SJCRH30 (cell line): ENCODE data around the gene ANKMY1. TPM values are rescaled to one million over a fixed set of nuclear protein-coding genes. Genes with fewer than 3 reads are reported as not detected.
"Not testable (repeated sequence)": the region's sequence is repeated elsewhere in the genome, so short reads cannot be mapped to it uniquely, and the experiment has no call there.

Experiments
- DNase-seq, 2 experiments: peaks; one replicate each; pipeline ENCODE4 v3.0.0-alpha.2; 2015 to 2020
- H3K27ac ChIP-seq: fragments of 250-450 bp; sonication (Bioruptor Pico); 2 replicates; pipeline ENCODE4 v1.5.1; 2020; ENCODE audit warnings: mild to moderate bottlenecking, moderate library complexity
- H3K27me3 ChIP-seq: fragments of 250-450 bp; sonication (Bioruptor Pico); 2 replicates; pipeline ENCODE4 v1.5.1; 2020; ENCODE audit warnings: mild to moderate bottlenecking, moderate library complexity
- H3K36me3 ChIP-seq: fragments of 250-450 bp; sonication (Bioruptor Pico); 2 replicates; pipeline ENCODE4 v1.5.1; 2020; ENCODE audit warnings: mild to moderate bottlenecking, moderate library complexity
- H3K4me1 ChIP-seq: fragments of 250-450 bp; sonication (Bioruptor Pico); 2 replicates; pipeline ENCODE4 v1.5.1; 2020; ENCODE audit warnings: mild to moderate bottlenecking, moderate library complexity
- H3K4me3 ChIP-seq: fragments of 250-450 bp; sonication (Bioruptor Pico); 2 replicates; pipeline ENCODE4 v1.5.1; 2020; ENCODE audit warnings: mild to moderate bottlenecking, moderate library complexity
- H3K9me3 ChIP-seq: fragments of 250-450 bp; sonication (Bioruptor Pico); replicated peaks from 2 replicates; pipeline ENCODE4 v1.5.1; 2020; ENCODE audit warnings: mild to moderate bottlenecking, moderate library complexity
- total RNA-seq: library from RNA; depleted of rRNA; stranded (reverse); fragments of >200 nt; shearing (Covaris generic); gene quantifications from 2 replicates; pipeline ENCODE4 v1.2.3, GENCODE V29; 2014

The ANKMY1 gene
- total RNA-seq, 1 experiment from 2014 or later, result 6.7 TPM

DNA sequence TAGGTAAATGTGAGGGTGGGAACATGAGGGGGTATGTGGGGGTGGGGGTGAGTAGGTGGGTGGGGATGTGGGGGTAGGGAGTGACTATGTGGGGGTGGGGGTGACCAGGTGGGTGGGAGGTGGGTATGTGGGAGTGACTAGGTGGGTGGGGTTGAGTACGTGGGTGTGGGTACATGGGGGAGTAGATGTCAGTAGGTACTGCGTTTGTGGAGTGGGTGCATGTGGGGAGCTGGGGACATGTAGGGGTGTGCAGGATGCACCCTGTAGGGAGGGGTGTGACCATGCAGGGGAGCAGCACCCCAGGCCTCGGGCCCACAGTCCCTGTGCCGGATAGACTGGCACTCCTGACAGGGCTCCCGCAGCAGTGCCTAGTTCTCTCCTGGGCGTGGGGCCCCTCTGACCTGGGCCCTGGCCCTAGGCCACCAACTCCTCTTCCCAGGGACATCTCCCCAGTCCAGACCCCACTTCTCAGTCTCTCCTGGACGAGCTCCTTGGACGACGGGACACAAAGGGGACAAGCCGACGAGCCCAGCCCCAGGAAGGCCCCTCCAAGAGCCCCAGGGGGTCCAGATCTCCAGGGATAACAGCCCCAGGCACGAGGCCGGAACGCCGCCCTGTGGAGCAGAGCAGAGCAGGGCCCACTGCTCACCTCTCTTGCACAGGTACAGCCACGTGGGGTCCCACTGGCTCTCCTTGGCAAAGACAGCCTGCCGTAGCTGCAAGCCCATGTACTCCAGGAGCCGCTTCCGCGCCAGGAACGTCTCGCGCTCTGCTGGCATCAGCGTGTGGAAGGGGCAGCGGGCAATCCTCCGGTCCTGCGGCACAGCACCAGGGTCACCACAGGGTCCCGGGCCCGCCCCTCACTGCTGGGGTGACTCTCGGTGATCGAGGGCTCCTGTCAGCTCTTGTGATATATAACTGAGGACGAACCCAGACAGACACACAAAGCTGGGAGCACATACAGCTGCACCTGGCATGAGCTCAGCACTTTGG is 58.2 kb downstream of the ANKMY1 start:
- Histone ChIP-seq H3K27ac (no peak overlapping the region), H3K4me1 (peaks cover 5% of the 10 kb centered on the region), H3K36me3 (no peaks in the 10 kb centered on the region), H3K27me3 (no peaks in the 10 kb centered on the region), H3K9me3 (no peaks in the 10 kb centered on the region; the same call in 1 of the 2 replicates), H3K4me3 (no peak overlapping the region)
- no peak for DNase-seq

DNA sequence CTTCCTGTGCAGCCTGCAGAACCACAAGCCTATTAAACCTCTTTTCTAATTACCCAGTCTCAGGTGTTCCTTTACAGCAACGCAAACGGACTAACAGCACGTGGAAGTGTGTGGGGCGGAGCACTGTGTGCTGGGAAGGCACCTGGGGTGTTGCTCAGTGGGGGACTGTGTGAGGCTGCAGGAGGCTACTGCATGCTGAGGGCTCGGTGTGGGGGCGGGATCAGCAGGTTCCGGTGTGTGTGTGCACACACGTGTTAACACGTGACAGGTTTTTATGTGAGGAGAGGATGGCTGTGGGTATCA is 58.9 kb downstream of the ANKMY1 start:
- Histone ChIP-seq H3K9me3 (no peaks in the 10 kb centered on the region; the same call in 1 of the 2 replicates), H3K36me3 (no peaks in the 10 kb centered on the region), H3K27me3 (no peaks in the 10 kb centered on the region), H3K4me1 (peaks cover 5% of the 10 kb centered on the region), H3K27ac (no peak overlapping the region), H3K4me3 (no peak overlapping the region)
- DNase-seq, result no peak

DNA sequence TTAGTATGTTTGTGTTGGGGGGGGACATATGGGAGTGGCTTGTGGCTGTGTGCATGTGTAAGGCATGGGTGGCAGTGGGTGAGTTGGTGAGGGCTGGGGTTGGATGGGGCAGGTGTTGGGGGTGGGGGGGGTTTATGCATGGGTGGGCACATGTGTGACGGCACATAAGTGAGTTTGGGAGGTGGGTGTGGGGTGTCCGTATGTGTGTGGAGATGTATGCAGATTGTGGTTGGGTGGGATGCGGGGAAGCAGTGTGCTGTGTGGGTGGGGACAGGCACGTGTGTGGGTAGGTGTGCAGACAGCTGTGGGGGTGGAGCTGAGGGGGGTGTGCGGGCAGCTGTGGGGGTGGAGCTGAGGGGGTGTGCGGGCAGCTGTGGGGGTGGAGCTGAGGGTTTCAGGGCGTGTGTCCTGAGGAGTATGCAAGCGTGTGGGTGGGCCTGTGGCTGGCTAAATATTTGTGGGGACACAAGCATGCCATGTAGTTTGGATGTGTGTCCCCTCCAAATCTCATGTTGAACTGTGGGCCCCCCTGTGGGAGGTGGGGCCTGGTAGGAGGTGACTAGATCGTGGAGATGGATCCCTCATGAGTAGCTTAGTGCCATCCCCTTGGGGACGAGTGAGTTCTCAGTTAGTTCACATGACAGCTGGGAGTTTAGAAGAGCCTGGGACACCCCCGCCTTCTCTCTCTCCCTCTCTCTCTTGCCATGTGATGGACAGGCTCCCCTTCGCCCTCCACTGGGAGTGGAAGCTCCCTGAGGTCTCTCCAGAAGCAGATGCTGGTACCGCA is 59.4 kb downstream of the ANKMY1 start:
- Histone ChIP-seq H3K4me3 (no peak overlapping the region), H3K36me3 (no peaks in the 10 kb centered on the region), H3K27me3 (no peaks in the 10 kb centered on the region), H3K9me3 (no peaks in the 10 kb centered on the region; the same call in 1 of the 2 replicates), H3K27ac (no peak overlapping the region), H3K4me1 (peaks cover 5% of the 10 kb centered on the region)
- DNase-seq, result peak; percentile 42 to 59

DNA sequence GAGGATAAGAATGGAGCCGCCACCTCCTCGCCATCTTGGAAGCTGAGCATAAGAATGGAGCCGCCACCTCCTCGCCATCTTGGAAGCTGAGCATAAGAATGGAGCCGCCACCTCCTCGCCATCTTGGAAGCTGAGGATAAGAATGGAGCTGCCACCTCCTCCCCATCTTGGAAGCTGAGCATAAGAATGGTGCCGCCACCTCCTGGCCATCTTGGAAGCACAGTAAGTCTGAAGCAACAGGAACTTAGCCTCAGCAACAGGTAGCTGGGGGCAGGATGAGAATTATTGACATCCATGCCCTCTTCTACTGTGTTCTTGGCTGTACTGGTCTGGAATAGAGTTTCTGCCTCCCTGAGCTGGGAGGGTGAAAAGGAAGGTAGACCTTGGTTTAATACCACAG is 60.7 kb downstream of the ANKMY1 start:
- H3K36me3 ChIP-seq, H3K27ac ChIP-seq, H3K27me3 ChIP-seq, H3K9me3 ChIP-seq, H3K4me1 ChIP-seq, H3K4me3 ChIP-seq: not testable (repeated sequence)
- DNase-seq, result peak in 1 of 2 experiments; percentile 54

DNA sequence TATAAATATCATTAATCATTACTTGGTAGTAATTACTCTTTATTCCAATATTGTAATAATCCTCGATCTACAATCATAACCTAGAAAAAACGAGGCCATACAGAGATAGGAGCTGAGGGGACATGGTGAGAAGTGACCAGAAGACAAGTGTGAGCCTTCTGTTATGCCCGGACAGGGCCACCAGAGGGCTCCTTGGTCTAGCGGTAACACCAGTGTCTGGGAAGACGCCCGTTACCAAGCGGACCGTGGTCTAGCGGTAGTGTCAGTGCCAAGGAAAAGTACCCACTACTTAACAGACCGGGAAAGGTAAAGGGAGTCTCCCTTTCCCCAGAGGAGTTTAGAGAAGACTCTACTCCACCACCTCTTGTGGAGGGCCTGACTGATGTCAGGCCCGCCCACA is 62.8 kb downstream of the ANKMY1 start:
- not testable (repeated sequence) for H3K27me3 ChIP-seq

DNA sequence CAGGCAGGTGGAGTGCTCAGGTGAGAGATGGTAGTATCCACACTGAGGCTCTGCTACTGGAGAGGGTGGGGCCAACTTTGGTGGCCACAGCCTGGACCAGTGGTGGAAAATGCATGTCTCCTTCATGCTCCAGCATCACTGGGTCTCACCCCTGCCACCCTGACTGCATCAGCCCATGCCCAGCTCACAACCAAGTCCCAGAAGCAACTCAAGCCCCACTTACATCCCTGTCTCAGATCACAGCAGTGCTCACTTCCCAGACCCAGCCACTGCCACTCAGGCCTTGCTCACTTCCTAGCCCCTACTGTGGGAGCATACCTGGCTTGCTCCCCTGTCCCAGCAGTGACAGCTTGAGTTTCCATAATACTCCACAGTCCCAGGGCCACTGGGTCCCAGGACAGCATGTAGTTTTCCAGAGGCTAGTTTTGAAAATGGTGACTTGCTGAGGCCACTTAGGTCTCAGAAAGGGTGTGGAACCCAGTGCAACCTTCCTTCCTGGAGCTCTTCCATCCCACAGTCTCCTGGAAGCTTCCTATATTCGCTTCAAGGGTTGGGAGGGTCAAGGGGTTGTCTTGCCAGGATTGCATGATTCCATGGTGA is 63.5 kb downstream of the ANKMY1 start:
- no peak overlapping the region for H3K4me3 ChIP-seq
- H3K27me3 ChIP-seq, result no peaks in the 10 kb centered on the region
- H3K27ac ChIP-seq, result no peak overlapping the region
- DNase-seq, result no peak
- H3K4me1 ChIP-seq, result peaks cover 5% of the 10 kb centered on the region
- H3K9me3 ChIP-seq, result peaks cover 13% of the 10 kb centered on the region; the same call in 1 of the 2 replicates
- H3K36me3 ChIP-seq, result no peaks in the 10 kb centered on the region

More for the DNA sequence above, 62.8 kb downstream of the ANKMY1 start:
- DNase-seq, result peak in 1 of 2 experiments; percentile 31
- H3K9me3 ChIP-seq, H3K36me3 ChIP-seq, H3K4me3 ChIP-seq, H3K4me1 ChIP-seq, H3K27ac ChIP-seq: not testable (repeated sequence)

DNA sequence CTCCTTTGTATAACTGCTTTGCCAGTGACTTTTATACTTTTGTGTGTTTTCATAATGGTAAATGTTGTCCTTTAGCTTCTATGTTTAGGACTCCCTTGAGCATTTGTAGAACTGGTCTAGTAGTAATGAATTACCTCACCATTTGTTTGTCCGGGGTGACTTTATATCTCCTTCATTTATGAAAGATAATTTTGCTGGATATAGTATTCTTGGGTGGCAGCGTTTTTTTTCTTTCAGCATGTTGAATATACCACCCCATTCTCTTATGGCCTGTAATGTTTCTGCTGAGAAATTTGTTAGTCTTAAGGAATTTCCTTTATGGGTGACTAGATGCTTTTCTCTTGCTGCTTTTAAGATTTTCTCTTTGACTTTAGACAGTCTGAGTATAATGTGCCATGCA is 66.3 kb downstream of the ANKMY1 start:
- DNase-seq, result no peak
- Histone ChIP-seq H3K36me3 (no peaks in the 10 kb centered on the region), H3K9me3 (peaks cover 16% of the 10 kb centered on the region; the same call in 1 of the 2 replicates), H3K27me3 (no peaks in the 10 kb centered on the region), H3K4me1 (no peaks in the 10 kb centered on the region), H3K4me3 (no peak overlapping the region), H3K27ac (no peak overlapping the region)

DNA sequence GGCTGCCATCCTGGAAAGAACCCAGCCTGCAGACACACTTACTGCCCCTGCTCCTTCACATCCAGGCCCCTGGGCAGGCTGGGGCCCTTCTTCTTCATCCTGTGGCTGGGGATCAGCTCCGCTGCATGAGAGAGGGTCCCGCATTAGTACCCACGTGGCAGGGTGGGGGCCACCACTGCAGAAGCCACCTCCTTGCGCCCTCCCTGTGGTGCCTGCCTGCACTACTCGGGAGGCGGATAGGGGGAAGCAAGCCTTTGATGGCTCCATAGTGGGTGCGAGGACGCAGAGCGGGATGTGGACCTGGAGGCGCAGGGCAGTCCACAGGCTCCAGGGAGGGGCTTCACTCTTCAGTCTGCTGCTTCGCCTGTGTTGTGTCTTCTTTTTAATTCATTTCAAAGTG is 75.6 kb downstream of the ANKMY1 start:
- Histone ChIP-seq H3K4me3 (no peak overlapping the region), H3K27ac (no peak overlapping the region), H3K36me3 (no peaks in the 10 kb centered on the region), H3K27me3 (no peaks in the 10 kb centered on the region), H3K9me3 (no peaks in the 10 kb centered on the region; the same call in 1 of the 2 replicates), H3K4me1 (no peaks in the 10 kb centered on the region)
- no peak for DNase-seq

DNA sequence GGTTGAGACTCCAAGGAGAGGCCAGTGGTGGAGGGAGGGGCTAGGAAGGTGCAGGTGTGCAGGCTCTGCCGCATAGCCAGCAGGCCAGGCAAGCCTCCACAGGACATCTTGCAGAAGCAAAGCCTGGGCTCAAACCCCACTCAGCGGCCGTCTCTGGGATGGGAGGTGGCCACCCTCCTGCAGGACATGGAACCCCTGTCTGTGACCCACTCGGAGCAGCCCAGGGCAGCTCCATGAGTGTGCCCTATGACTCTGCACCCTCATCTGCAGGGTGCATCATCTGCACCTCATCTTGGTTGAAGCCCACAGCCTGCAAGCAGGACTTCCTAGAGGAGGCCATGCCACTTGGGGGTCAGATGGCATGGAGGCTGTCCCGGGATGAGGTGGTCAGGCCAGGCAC is 76.1 kb downstream of the ANKMY1 start:
- Histone ChIP-seq H3K36me3 (no peaks in the 10 kb centered on the region), H3K4me1 (no peaks in the 10 kb centered on the region), H3K27ac (no peak overlapping the region), H3K27me3 (no peaks in the 10 kb centered on the region), H3K9me3 (no peaks in the 10 kb centered on the region; the same call in 1 of the 2 replicates), H3K4me3 (no peak overlapping the region)
- no peak for DNase-seq

DNA sequence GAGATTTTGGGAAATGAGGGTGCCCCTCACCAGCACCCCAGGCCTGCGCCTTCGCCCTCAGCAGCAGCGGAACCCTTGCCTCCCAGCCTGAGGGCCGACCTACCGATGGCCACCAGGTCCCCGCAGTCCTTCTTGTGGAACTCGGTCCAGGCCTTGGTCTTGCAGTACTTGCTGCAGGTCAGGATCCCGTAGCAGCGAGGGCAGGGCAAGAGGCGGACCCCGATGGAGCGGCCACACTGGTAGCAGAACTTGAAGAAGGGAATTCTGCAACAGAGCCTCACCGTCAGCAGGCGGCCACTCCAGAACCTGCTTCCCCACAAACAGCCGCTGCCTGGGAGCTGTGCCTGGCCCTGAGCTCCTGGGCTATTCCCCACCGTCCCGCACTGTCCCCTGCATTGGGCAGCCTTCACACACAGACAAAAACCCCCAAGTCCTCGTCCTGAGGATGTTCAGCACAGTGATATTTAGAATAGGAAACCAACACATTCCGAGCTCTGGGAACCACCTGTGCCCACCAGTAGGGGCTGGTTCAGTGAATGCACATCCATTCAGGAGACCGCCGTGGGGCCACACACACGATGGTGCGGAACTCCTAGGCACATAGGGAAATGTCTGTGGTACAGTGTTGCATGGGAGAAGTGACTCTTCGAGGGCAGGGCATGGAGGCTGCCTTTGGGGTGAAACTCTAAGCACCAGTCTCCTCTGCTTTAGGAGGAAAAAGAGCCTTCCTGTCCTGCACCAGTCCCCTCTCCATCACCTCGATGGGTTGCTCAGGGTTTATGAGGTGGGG is 76.8 kb downstream of the ANKMY1 start:
- Histone ChIP-seq H3K27ac (no peak overlapping the region), H3K4me1 (no peaks in the 10 kb centered on the region), H3K36me3 (no peaks in the 10 kb centered on the region), H3K9me3 (no peaks in the 10 kb centered on the region; the same call in 1 of the 2 replicates), H3K27me3 (no peaks in the 10 kb centered on the region), H3K4me3 (no peak overlapping the region)
- DNase-seq, result peak in 1 of 2 experiments; percentile 2

DNA sequence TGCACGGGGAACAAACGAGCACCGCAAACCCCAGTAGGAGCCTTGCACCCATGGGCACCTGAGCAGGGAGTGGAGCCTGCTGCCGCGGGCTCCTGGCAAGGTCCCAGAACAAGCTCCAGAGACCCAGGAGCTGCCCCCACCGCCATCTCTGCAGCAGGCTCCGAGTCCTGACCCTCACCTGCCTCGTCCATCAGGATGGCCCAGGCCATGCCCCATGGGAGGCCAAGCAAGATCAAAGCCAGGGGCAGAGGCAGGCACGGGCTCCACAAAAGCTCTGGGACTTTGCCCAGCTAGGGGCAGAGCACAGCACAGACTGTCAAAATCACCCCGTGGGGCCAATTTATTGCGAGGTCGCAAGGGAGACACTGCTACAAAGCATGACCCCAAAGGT is 78.7 kb downstream of the ANKMY1 start:
- Histone ChIP-seq H3K36me3 (no peaks in the 10 kb centered on the region), H3K4me1 (no peaks in the 10 kb centered on the region), H3K27me3 (no peaks in the 10 kb centered on the region), H3K4me3 (no peak overlapping the region), H3K27ac (no peak overlapping the region), H3K9me3 (no peaks in the 10 kb centered on the region; the same call in 1 of the 2 replicates)
- DNase-seq, result no peak

DNA sequence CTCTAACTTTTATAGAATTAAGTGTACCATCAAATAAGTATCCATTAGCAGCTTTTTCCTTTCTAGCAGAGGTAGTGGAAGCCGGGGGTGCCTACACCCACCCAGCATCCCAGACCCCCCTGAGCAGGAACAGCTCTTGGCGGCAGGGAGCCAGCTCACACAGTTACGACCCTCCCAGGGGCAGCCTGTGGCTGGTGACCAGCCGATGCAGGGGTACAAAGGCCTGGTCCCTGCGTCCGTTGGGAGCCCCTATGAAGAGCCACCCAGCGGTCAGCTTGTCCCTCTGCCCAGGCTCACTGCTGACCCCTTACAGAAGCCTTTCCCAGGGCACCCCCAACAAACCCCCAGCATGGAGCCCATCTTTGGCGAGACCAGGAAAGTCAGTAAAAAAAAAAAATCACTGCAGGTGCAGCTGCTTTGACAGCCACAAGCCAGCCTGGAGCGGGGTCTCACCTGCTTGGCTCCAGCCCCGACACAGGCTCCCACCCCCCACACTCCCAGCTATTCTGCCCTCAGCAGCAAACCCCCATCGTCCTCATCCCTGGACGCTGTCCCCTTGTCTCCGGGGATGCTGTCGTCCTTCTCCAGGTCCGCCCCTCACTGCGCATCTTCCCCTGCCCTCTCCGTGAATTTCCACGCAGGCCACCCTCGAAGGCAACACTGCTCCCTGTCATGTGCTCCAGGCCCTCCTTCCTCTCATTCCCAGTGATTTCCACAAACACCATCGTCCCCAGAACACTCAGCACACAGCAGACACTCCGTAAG is 79.3 kb downstream of the ANKMY1 start:
- H3K27ac ChIP-seq, result no peak overlapping the region
- peak in 1 of 2 experiments; percentile 1 for DNase-seq
- peaks cover 4% of the 10 kb centered on the region for H3K9me3 ChIP-seq
- no peak overlapping the region for H3K4me3 ChIP-seq
- H3K4me1 ChIP-seq, result no peaks in the 10 kb centered on the region
- H3K27me3 ChIP-seq, result no peaks in the 10 kb centered on the region
- H3K36me3 ChIP-seq, result no peaks in the 10 kb centered on the region

DNA sequence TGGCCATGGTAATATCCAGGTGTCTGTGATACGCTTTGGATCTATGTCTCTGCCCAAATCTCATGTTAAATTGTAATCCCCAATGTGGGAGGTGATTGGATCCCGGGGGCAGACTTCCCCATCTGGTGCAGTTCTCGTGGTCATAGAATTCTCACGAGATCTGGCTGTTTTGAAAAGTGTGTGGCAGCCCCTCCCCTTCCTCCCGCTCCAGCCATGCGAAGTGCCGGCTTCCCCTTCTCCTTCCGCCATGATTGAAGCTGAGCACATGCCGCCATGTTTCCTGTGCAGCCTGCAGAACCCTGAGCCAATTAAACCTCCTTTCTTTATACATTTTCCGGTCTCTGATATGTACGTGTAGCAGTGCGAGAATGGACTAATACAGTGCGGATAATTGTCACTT is 79.9 kb downstream of the ANKMY1 start:
- Histone ChIP-seq H3K4me1 (no peaks in the 10 kb centered on the region), H3K4me3 (no peak overlapping the region), H3K27ac (no peak overlapping the region), H3K27me3 (no peaks in the 10 kb centered on the region), H3K36me3 (no peaks in the 10 kb centered on the region), H3K9me3 (peaks cover 8% of the 10 kb centered on the region)
- DNase-seq, result peak in 1 of 2 experiments; percentile 1

DNA sequence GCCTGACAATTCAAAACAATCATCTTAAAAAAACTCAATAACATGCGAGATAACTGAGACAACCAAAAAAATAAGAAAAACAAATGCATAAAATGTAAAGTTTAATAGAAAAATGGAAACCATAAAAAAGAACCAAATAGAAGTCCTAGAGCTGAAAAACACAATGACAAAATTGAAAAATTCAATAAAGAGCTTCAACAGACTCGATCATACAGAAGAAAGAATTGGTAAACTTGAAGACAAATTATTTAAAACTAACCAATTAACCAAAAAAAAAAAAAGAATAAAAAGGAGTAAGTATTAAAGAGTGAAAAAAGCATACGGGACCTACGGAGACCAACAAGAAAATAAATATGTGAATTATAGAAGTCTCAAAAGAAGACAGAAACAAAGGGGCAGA is 84.6 kb downstream of the ANKMY1 start:
- H3K4me3 ChIP-seq, result no peak overlapping the region

More for the DNA sequence above, 84.6 kb downstream of the ANKMY1 start:
- H3K36me3 ChIP-seq, result no peaks in the 10 kb centered on the region
- H3K27me3 ChIP-seq, result no peaks in the 10 kb centered on the region
- DNase-seq, result no peak
- peaks cover 12% of the 10 kb centered on the region for H3K9me3 ChIP-seq
- H3K27ac ChIP-seq, result no peak overlapping the region
- no peaks in the 10 kb centered on the region for H3K4me1 ChIP-seq
